Ovary (tissue), 9 donors: ENCODE measurements around the gene INTU. TPM values are rescaled to one million over a fixed set of nuclear protein-coding genes. Genes with fewer than 3 reads are reported as not detected.

Experiments used
- DNase-seq, 5 donors: peaks; one replicate each; pipeline ENCODE4 v3.0.0-alpha.2; 2019 to 2020
- H3K27ac ChIP-seq, 2 donors: fragments of 200-600 bp; one replicate each; pipeline versions ENCODE4 v1.5.1 to v1.8.0; 2019 to 2022
- H3K27me3 ChIP-seq: fragments of 200-600 bp; one replicate; pipeline ENCODE4 v1.8.0; 2022
- H3K36me3 ChIP-seq: fragments of 200-600 bp; sonication (generic); one replicate; pipeline ENCODE4 v1.5.1; 2019
- H3K4me1 ChIP-seq: one replicate; pipeline ENCODE4 v1.8.1; 2013; ENCODE audit warnings: mild to moderate bottlenecking, moderate library complexity; ENCODE audit not compliant: insufficient read depth
- H3K4me3 ChIP-seq: fragments of 200-600 bp; sonication (generic); one replicate; pipeline ENCODE4 v1.5.1; 2017
- H3K9me3 ChIP-seq, 2 donors: fragments of 200-600 bp in 1 of 2; sonication (generic) in 1 of 2; one replicate each; pipeline versions ENCODE4 v1.5.1 to v1.8.1; 2013 to 2019; ENCODE audit warnings: mild to moderate bottlenecking in 1 of 2, moderate library complexity in 1 of 2
- CTCF ChIP-seq, 3 donors: fragments of 450-650 bp in 2 of 3; fragments of 200-600 bp in 1 of 3; IDR thresholded peaks; one replicate each; pipeline versions ENCODE4 v1.5.1 to v1.8.0; 2016 to 2022; ENCODE audit warnings: antibody characterized with exemption in 3 of 3, mild to moderate bottlenecking in 1 of 3
- EP300 ChIP-seq: sonication (generic); formaldehyde crosslinking; IDR thresholded peaks from one replicate; pipeline ENCODE4 v1.6.1; 2017; ENCODE audit warnings: antibody characterized with exemption
- POLR2A ChIP-seq: fragments of 450-650 bp; IDR thresholded peaks from one replicate; pipeline ENCODE4 v1.6.1; 2017; ENCODE audit warnings: antibody characterized with exemption, mild to moderate bottlenecking, moderate library complexity
- WGBS, 3 donors: extraction: QIAGEN DNeasy Blood & Tissue Kit in 1 of 3; methylation state at CpG; one replicate each; pipeline versions ENCODE4 v1.1.5 to v1.1.7; 2013 to 2017; 5-methylcytosine and 5-hydroxymethylcytosine counted together
- intact Hi-C, 4 donors: fragments of 100-400 bp; cut with DNase I; formaldehyde crosslinking; loops; one replicate each; pipeline versions ENCODE4 v1.11.0 to v1.15.1; 2022 to 2023
- polyA plus RNA-seq, 2 donors: library from polyadenylated mRNA; stranded (reverse); fragments of 200-250 nt in 1 of 2; fragments of 350-450 nt in 1 of 2; fragmentation: Illumina TruSeq in 1 of 2; extraction: RNeasy Lipid Tissue Mini Kit (QIAGEN cat#74804) in 1 of 2; gene quantifications; one replicate each; pipeline ENCODE4 v1.2.3, GENCODE V29; 2013 to 2014
- total RNA-seq, 7 donors: library from RNA; depleted of rRNA in 2 of 7; stranded (reverse); fragments of >200 nt in 2 of 7; fragmentation: NEBNext Ultra II Directional in 3 of 7; extraction: Animal tissue kit (Norgen Biotek cat#: 25700) in 3 of 7; gene quantifications; one replicate each; pipeline versions ENCODE4 v1.1.0 to v1.2.4, GENCODE V29; 2016 to 2023
- donor health status: DM: no; HTN: no; CAD: no; lungs with moderate emphysema.
- donor health status: DM: no; HTN: no; CAD: no.
- donor health status: Bipolar disorder and iron deficiency.
- donor health status: DM: yes; HTN: yes; CAD: no.
- donor health status: DM: no; HTN: no; CAD: no.
- donor health status: DM: yes; HTN: yes; CAD: no.

INTU gene
- total and polyA plus RNA-seq, 9 donors, result 5.5 to 23.2 (median 11.7) TPM

- intact Hi-C loops, result no loop called here
- no peak overlapping the region for H3K27ac ChIP-seq
- H3K27me3 ChIP-seq, result no peaks in the 10 kb centered on the region
- TF ChIP-seq POLR2A (no peak), CTCF (IDR thresholded peaks at IDR 0.05) (no peak), EP300 (no peak)
- H3K4me1 ChIP-seq, result no peaks in the 10 kb centered on the region
- no peaks in the 10 kb centered on the region for H3K36me3 ChIP-seq
- peak overlapping the region; percentile 41 for H3K4me3 ChIP-seq
- H3K9me3 ChIP-seq, result no peaks in the 10 kb centered on the region
- WGBS, 3 donors, result 0 to 1% (median 1%) methylated on average over 62 to 81 of the region's 81 CpGs
- peak; percentile 16 to 56 (median 36) for DNase-seq
Observed at GRCh38 chr4:127622921-127623796, 9.6 kb upstream of the INTU start.

GRCh38 chr4:127623797-127624083 is 9.0 kb upstream of the INTU start:
- DNase-seq, result peak in 3 of 5 donors; percentile 16 to 54 (median 49)
- H3K27ac ChIP-seq, result no peak overlapping the region
- H3K9me3 ChIP-seq, result no peaks in the 10 kb centered on the region
- H3K4me1 ChIP-seq, result no peaks in the 10 kb centered on the region
- intact Hi-C loops, result no loop called here
- TF ChIP-seq EP300 (no peak), POLR2A (no peak), CTCF (IDR thresholded peaks at IDR 0.05) (no peak)
- H3K4me3 ChIP-seq, result peak overlapping the region; percentile 41
- no peaks in the 10 kb centered on the region for H3K27me3 ChIP-seq
- no peaks in the 10 kb centered on the region for H3K36me3 ChIP-seq
- 6 to 8% (median 7%) methylated on average over 7 of the region's 7 CpGs for WGBS, 3 donors

- H3K27me3 ChIP-seq, result no peaks in the 10 kb centered on the region
- H3K27ac ChIP-seq, result no peak overlapping the region
- H3K4me1 ChIP-seq, result no peaks in the 10 kb centered on the region
- H3K4me3 ChIP-seq, result no peak overlapping the region
- intact Hi-C loops, result no loop called here
- no peaks in the 10 kb centered on the region for H3K9me3 ChIP-seq
- TF ChIP-seq POLR2A (no peak), CTCF (IDR thresholded peaks at IDR 0.05) (no peak), EP300 (no peak)
- DNase-seq, result no peak
- H3K36me3 ChIP-seq, result no peaks in the 10 kb centered on the region
- 54 to 63% (median 60%) methylated on average over 8 of the region's 8 CpGs for WGBS, 3 donors
Observed at GRCh38 chr4:127624173-127624572, 8.6 kb upstream of the INTU start.

- intact Hi-C loops, result no loop called here
- no peak for DNase-seq
- H3K27me3 ChIP-seq, result no peaks in the 10 kb centered on the region
- TF ChIP-seq POLR2A, result no peak
- TF ChIP-seq EP300, result no peak
- no peak for TF ChIP-seq CTCF (IDR thresholded peaks at IDR 0.05)
- no peaks in the 10 kb centered on the region for H3K9me3 ChIP-seq
- no peaks in the 10 kb centered on the region for H3K36me3 ChIP-seq
- WGBS, 3 donors, result 67 to 71% (median 68%) methylated on average over 3 of the region's 3 CpGs
- H3K4me1 ChIP-seq, result no peaks in the 10 kb centered on the region
- no peak overlapping the region for H3K4me3 ChIP-seq
- H3K27ac ChIP-seq, result no peak overlapping the region
Observed at GRCh38 chr4:127629371-127629770, 3.4 kb upstream of the INTU start.
